Activated CD4-positive, alpha-beta T cell treated with anti-CD3 and anti-CD28 coated beads for 24 hours (primary cell): ENCODE results near the gene HIGD2B.
"Not testable (repeated sequence)": the region's sequence is repeated elsewhere in the genome, so short reads cannot be mapped to it uniquely, and the experiment has no call there.

Experiments used
- DNase-seq, 2 donors: peaks; one replicate each; pipeline ENCODE4 v3.0.0-alpha.2; 2020; ENCODE audit warnings: low read depth in 2 of 2

HIGD2B gene, protein sequence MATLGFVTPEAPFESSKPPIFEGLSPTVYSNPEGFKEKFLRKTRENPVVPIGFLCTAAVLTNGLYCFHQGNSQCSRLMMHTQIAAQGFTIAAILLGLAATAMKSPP

DNA sequence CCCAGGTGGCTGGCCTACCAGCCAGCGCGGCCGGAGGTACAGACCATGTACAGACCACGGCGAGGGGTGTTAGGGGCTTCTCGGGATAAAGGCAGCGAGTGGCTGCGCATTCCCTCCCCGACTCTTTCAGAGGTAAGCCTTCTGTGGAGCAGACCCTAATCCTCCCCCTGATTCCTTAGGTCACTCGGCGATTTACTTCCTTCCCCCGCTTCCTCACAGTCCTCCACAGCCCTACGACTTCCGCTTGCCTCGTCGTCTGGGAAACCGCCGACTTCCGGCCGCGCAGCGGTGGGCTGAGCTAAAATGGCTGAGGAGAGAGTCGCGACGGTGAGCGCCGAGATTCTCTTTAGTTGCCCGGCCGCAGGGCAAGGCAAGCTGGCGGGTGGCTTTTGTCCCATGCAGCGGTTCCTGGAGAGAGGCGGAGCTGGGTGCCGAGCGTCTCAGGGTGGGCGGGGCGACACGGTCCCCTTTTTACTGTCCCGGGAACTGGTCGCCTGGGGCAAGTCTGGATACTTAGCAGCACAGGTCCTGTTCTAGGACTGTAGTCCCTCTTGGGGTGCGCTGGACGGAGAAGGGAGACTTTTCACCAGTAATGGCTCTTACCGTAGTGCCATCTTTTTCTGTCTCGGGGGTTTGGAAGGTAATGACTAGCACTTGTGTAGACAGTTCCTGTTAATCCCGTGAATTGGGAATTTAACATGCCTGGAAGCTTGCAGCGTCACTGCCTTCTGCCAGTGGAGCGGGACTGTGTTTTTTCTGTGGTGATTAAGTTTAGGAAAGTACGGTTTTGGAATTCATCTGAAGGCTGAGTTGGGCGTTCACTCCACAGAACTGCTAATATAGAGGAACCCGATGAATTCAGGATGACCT, at the start of gene HIGD2B, which contains the start of gene BBS4:
Gene HIGD2B (minus strand): TSS at position 258 of the 870 bp plus-strand sequence. CDS start 9,808 bp downstream, outside the sequence.
Gene BBS4 (plus strand): TSS at position 283 of the 870 bp plus-strand sequence. CDS start 21 bp downstream, at position 304.
- DNase-seq: peak; percentile 72 to 79

DNA sequence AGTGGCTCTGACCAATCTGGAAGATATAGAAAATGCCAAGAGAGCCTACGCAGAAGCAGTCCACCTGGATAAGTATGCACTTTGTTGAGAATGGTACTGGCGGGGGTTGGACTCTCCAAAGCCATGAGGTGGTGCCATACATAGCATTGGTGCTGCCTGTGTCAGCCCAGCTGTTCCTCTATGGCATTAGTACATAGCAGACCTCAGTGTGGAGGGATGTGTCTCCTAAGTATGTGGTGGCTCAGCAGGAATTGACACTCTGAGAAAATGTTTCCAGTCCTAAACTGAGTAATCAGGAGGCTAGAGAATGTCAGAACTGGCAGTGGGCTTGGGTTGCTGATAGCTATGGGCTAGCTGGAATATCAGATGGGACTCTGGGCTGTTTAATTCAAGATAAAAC, 49.1 kb upstream of the HIGD2B start:
- no peak for DNase-seq

DNA sequence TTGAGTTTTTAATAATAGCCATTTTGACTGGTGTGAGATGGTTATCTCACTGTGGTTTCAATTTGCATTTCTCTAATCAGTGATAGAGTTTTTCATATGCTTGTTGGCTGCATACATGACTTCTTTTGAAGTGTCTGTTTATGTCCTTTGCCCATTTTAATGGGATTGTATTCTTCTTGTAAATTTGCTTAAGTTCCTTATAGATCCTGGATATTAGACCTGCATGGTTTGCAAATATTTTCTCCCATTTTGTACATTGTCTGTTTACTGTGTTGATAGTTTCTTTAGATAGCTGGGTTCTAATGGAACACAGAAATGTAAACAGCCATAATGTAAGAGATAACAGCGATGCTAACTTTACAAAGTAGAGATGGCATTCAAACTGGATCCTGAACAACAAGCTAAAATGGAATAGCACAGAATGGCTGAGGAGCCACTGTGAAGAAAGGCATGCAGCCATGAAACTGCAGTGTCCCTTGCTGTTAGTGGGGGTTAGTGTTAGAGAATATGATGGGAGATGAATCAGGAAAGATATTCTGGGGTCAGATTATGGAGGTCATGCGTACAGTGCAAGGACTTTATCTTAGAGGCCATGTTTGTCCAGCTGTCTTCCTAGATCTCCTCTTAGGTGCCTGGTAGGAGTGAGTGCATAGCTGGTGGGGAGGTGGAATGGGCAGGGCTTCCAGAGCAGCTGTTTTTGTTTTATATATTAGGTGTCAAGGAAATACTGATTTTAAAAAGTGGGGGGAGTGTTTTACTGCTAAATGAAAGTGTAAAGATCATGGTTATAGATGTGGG, 48.2 kb upstream of the HIGD2B start:
- DNase-seq: no peak

DNA sequence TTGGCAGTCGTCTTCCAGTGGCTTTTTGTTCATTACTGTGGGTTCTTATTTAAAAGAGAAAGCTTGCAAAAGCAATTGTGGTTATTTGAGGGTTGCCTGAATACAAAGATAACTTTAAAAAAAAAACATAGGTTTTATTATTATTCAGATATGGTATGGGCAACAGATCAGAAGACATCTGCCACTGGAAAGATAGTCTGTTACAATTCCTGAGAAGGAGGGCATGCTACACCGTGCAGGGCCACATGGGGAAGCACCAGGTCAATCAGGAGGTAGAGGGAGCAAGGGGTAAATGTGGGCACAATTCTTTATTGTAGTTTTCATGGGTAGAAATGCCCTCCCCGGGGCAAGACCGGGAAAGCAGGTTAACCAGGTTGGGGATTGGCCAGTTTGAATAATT, 46.5 kb upstream of the HIGD2B start:
- DNase-seq: no peak

DNA sequence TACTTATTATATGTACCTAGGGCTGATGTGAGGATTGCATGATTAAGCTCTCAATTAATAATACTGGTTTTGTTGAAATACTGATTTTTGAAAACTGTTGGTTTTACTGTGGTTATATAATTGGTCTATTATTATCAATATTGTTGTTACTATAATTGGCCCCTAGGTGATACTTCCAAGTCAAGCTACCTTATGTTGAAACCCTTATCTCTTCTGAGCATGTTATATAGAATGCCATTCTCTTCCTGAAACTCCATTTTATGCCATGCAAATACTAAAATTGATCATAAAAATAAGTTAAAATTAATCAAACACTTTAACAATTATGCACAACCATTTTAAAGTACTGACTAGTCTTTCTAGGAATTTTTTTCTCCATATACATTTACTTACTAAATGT, 46.1 kb upstream of the HIGD2B start:
- no peak for DNase-seq

DNA sequence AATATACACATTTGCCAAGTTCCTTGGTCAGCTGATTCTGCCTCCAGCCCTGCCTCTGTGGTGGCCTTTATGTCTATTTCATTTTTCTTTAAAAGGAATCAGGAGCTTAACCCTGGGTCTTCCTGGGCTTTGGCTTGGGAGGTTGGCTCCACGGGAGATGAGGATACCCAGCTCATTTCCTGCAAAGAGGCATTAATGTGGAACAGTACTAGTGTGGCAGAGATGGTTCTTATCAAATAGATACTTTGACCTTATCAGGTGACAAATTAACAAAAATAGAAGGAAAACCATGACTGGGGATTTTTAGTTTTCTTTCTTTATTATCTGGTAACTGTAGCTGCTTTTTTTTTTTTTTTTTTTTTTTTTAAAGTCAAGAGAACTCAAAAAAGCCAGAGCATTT, 42.8 kb upstream of the HIGD2B start:
- no peak for DNase-seq

DNA sequence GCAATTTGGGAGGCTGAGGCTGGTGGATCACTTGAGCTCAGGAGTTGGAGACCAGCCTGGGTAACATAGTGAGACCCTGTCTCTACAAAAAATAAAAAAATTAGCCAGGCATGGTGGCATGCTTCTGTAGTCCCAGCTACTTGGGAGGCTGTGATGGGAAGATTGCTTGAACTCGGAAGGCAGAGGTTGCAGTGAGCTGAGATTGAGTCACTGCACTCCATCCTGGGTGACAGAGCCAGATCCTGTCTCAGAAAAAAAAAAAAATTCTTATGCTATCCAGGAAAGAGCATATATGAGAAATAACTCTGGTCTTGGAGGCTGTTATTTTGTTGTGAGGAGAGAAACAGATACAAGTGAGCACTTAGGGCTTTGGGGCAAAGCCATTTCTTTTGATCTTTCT, 42.3 kb upstream of the HIGD2B start:
- DNase-seq: not testable (repeated sequence)

DNA sequence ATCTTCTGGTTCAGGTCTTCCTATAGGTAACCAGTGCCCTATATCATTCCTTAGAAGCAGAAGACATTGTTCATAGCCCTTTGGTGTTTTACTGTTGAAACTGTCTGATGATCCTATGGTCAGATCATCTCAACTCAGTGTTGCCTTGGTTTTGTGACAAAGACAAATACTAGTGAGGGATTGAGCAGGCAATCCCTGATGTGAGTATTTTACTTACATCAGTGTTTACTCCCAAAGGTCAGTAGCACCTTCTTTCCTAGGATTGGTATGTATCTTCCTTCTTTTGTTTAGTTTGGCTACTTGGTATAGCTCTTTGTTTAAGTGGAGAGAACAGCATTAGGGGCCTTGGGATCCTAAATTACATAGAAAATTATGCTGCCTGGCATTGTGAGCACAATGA, 41.2 kb upstream of the HIGD2B start:
- DNase-seq: no peak

DNA sequence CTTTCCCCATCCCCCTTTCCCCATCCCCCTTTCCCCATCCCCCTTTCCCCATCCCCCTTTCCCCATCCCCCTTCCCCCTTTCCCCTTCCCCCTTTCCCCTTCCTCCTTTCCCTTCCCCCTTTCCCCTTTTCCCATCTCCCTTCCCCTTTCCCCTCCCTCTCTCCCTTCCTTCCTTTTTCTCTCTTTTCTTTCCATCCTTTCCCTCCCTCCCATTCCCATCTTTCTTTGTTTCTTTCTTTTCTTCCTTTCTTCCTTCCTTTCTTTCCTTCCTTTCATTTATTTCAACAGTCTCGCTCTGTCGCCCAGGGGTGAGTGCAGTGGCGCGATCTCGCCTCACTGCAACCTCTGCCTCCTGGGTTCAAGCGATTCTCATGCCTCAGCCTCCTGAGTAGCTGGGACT, 39.9 kb upstream of the HIGD2B start:
- not testable (repeated sequence) for DNase-seq

DNA sequence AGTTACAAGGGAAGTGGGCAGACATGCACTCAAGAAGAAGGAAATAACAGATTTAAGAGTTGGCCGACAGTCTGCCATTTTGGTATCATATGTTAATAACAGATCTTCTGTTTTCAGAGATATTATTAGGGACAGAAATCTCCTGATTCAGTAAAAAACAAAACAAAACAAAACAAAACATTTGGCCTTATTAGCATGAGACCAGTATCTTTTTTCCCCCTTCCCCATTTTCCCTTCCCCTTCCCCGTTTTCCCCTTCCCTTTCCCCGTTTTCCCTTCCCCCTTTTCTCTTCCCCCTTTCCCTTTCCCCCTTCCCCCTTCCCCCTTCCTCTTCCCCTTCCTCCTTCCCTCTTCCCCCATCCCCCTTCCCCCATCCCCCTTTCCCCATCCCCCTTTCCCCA, 39.5 kb upstream of the HIGD2B start:
- DNase-seq: no peak

DNA sequence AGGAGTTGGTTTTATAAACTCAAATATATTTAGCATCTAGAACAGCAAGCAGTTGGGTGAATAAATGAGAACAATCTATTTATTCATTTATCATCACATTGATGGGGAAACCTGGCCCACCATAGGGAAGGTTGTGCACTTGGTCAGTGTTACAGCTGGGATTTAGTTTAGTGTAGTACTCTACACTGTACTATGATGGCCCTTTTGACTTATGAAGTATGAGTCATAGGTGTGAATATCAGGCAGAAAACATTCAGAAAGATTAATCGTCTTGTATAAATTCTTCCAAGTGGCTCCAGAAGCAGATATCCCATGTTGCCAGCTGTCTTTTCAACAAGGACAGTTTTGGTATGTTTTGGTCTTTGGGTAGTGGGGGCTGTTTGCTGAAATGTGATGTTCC, 38.0 kb upstream of the HIGD2B start:
- no peak for DNase-seq

DNA sequence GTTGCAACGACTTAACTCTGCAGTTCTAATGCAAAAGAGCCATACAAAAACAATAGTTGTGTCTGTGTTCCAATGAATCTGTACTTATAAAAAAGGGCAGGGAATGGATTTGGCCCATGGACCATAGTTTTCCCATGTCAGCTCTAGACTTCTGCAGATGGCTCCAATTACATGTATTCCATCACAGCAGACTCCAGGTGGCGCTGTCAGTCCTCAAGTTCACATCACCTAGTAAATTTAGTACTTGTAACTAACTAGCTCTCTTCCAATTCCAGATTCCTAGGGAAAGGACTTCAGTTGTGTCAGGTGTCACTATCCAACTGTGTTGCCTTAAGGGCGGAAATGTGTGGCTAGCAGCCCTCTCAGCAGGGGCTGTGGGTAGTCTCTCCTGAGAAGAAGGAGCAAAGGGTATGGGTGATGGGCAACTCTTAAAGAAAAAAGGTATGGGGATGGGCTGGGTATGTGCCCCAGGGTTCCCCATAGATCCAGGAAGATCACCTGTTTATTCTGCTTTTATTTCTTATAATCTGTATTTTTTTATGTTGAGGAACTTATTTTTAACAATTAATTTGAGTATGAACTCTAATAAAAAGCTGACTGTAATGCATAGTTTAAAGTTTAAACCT, 36.2 kb upstream of the HIGD2B start:
- DNase-seq: peak; percentile 50 to 59

DNA sequence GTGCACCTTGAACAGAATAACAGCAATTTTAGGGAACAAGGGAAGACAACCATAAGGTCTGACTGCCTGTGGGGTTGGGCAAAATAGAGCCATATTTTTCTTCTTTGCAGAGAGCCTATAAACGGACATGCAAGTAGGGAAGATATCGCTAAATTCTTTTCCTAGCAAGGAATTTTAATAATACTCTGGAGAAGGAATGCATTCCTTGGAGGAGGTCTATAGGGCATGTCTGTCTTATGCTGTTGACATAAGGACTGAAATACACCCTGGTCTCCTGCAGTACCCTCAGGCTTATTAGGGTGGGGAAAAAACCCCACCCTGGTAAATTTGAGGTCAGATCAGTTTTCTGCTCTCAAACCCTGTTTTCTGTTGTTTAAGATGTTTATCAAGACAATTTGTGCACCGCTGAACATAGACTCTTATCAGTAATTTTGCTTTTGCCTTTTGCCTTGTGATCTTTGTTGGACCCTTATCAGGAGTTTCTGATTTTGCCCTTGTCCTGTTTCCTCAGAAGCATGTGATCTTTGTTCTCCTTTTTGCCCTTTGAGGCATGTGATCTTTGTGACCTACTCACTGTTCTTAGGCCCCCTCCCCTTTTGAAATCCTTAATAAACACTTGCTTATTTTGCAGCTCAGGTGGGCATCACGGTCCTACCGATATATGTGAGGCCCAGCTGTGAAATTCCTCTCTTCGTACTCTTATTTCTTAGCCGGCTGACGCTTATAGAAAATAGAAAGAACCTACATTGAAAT, 22.7 kb upstream of the HIGD2B start:
- DNase-seq: not testable (repeated sequence)

DNA sequence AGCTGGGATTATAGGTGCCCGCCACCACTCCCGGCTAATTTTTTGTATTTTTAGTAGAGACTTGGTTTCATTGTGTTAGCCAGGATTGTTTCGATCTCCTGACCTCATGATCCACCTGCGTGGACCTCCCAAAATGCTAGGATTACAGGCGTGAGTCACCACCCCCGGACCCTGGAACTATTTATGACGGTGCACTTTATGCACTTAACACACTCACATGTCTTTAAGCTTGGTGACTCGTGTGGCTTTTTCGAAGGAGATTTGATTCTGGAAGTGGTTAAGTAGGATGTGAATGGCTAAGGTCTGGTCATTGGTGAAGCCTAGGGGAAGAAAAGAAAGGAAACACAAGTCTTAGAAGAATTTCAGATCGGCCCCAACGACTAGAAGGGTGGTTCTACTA, 20.3 kb upstream of the HIGD2B start:
- DNase-seq: no peak

DNA sequence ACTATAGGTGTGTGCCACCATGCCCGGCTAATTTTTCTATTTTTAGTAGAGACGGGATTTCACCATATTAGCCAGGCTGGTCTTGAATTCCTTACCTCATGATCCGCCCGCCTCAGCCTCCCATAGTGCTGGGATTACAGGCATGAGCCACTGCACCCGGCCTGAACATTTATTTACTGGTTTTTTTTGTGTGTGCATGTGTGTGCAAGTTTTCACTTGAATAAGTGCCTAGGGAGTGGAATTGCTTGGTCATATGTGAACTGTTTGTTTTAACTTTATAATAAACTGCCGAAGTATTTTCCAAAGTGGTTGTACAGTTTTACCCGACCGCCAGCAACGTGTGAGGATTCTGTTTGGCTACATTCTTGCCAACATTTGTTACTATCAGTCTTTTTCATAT, 14.1 kb upstream of the HIGD2B start:
- no peak for DNase-seq

DNA sequence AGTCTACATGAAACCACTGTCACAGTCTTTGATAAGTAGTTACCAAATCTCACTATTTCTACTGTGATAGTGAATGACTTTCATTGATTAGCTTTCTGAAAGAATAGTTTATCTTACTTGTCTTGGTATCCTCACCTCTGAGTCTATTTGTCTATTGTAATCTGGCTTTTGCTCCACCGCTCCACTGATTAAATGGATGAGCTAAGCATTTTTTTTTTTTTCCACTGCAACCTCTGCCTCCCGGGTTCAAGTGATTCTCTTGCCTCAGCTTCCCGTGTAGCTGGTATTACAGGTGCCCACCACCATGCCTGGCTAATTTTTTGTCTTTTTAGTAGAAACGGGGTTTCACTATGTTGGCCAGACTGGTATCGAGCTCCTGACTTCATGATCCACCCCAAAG, 13.0 kb upstream of the HIGD2B start:
- no peak for DNase-seq

DNA sequence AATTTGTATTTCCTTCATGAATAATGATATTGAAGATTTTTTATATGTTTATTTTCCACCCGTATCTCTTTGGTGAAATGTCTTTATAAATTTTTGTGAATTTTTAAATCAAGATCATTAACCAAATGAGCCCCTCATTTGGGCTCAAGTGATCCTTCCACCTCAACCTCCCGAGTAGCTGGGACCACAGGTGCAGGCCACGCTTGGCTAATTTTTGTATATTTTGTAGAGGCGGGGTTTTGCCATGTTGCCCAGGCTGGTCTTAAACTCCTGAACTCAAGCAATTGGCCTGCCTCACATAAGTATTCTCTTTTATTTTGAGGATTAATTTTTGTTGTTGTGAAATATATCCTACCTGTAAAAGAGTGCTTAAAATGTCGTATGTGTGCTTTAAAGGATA, 5.0 kb upstream of the HIGD2B start:
- no peak for DNase-seq

DNA sequence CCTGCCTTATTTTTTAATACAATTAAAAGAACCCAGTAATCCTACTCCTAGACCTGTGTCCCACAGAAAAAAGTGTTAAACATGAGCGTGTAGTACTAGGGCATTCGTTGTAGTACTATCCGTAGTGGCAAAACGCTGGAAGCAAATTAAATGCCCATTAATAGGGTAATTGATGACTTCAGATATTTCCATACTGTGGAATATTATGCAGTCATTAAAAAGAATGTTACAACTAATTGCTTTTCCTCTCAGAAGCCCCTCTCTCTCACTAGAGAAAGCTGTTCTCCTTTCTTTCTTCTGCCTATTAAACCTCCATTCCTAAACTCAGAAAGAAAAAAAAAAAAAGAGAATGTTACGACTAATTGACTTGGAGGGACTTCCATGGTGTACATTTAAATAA, 2.7 kb upstream of the HIGD2B start:
- no peak for DNase-seq

DNA sequence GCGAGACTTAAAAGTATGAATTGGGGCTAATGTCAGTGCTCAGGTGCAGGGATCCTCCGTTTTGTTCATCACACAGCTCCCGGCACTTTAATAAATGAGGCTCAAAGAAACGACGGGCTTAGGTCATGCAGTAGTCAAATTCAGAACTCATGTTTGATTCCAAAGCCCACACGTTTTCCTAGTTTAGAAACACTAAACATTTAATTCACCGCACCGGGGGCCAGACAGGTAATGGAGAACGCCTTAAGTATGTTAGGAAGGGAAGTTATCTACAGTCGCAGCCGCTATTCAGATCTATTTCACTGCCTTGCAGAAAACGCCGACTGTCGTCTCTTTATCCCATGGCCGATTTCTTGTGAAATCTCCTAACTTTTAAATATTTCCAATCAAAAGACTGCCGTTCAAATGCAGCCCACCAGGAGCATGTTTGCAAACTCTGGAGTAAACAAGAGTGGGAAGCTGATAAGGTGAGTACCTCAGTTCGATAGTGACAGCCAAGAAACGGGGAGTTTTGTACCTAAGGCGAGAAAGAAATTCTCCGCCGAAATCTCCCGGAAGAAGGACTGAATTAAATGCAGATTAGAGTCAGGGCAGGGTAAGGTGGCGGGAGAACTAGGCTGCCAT, 569 bp downstream of the HIGD2B start:
- DNase-seq: no peak

DNA sequence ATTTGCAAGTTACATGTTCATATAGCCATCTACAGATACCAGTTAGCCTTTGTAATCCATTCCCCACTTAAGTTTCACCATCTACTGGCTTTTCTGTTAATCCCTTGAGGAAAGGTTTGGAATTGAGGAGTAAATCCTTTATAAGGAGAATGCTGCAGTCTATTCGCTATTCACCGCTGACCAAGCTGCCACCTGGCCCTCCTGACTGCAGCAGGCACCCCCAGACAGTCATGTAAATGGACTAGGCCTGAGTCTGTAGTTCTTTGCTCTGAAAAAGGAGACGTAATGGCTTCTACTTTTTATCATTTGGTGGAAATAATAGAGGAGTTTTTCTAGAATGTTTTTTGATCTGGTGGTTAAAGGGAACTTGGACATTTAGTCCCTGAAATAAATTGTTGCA, 3.2 kb downstream of the HIGD2B start:
- DNase-seq: no peak

DNA sequence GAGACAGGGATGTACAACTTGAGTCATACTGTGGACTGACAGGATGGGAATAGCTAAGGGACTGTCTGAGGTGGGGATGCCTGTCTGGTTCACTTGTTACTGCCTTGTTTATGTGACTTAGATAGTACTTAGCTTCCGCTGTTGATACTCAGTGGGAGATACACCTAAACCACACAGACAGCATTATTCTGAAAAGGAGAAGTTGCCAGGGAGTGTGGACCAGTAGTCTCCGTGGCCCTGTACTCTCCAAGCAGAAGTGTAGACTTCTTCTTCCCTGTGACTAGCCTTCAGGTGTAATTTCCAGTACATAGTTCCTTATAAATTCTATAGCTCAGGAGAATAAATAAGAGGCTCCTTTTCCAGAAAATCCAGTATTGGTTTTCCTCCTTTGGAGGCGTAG, 5.1 kb downstream of the HIGD2B start:
- DNase-seq: no peak
